Stimulated activated CD8-positive, alpha-beta memory T cell treated with anti-CD3 and anti-CD28 coated beads, Interleukin-2, amount 100 ng/mL, for 1 hour (primary cell): Measurements from ENCODE around the gene TMEM253.

ENCODE experiments used
- DNase-seq, 2 donors: peaks; one replicate each; pipeline ENCODE4 v3.0.0-alpha.2; 2020; ENCODE audit warnings: low read depth in 2 of 2

Gene TMEM253

DNA sequence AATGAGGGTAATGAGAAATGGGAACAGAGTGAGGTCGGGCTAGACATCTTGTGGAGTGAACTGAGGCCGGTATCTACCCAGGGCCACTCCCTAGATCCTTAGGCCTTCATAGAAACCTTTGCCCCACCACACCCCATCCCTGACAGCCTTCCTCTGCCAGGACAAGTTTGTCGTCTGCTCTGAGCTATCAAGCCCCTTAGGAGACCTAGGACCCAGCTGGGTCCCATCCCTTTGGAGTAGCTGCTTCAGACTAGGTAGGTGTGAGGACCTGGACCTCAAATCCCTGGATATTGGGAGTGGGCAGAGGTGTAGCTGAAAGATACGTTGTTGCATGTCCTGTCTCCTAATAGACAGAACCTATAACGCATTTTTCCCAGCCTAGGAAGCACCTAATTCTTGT is at the start of gene TMEM253:
Gene TMEM253, plus strand, starts transcription at position 136 of the 400 bp plus-strand sequence. CDS start 278 bp downstream, outside the sequence.
- DNase-seq = no peak

- DNase-seq = no peak
Measured at GRCh38 chr14:21053184-21054122, 47.4 kb upstream of the TMEM253 start.

- no peak for DNase-seq
Measured at GRCh38 chr14:21054123-21054767, 46.6 kb upstream of the TMEM253 start.

DNA sequence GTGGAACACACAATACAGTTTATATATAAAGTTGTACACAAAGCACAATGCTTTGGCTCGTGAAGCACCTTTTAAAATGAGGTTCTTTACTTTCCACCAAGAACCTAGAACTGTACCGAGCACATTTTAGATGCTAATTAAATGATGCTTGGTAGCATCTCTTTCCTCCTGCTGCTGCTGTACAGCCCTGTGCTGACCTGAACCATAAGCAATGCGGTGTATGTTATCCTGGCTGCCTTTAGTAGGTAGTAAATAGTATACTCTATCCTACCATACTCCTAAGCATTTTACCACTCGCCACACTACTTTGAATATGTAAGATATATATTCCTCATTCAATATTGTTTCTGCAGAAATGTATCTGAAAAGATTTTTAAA is 46.1 kb upstream of the TMEM253 start:
- DNase-seq = no peak

DNA sequence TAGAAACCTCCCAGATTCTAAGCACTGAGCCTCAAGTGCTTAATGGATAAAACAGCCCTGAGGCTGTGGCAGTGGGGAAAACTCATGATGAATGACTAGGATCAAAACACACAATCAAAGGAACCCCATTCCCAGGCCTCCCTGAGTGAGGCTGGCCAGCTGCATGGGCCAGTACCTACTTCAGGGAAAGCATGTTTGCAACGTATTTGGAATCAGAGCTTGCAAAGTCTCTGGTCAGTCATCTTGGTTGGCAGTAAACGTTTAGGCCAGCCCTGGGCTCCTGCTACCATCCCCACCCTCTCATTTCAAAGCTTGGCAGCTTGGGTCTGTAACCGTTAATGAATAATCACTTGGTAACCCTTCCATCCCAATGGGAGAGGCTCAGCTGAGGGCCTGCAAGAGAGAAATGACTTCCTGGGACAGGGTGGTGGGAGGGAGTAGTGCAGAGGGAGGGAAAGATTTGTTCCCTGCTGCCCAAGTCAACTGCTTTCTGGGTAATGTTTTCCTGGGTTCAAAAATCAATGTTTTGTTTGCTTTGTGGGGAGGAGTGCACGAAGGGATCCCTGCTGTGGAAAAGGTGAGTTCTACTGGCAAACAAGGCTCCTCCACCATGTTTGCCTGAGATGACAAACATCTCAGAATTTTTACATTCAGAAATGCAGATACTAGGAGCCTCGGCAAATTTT is 45.3 kb upstream of the TMEM253 start:
- DNase-seq = no peak

DNA sequence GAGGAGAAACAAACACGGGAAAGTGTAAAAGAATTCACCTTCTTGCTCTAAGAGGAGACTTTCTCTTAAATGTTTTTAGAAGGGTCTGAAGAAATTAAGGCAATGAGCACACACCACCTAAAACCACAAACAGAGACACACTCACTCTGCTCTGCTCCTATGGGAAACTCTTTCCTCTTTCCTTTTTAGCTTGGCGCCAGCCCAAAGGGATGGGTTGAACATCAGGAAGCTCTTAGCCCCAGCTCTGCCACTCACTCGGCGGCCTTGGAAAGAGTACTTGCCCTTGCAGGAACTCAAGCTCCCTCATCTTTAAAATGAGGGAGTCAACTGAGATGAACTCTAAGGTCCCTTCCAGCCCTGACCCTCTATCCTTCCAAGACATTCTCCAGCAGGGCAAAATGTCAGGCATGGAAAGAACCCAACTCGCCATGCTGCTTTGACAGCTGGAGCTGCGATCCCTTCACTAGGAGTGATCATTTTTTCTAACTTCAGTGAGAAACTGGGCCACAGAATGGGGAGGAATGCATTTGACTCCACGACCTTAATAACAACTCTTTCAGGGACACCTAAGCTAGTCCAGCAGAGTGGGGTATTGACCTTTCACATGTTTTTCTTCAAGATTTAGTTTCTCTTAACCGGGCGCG is 44.2 kb upstream of the TMEM253 start:
- no peak for DNase-seq

DNA sequence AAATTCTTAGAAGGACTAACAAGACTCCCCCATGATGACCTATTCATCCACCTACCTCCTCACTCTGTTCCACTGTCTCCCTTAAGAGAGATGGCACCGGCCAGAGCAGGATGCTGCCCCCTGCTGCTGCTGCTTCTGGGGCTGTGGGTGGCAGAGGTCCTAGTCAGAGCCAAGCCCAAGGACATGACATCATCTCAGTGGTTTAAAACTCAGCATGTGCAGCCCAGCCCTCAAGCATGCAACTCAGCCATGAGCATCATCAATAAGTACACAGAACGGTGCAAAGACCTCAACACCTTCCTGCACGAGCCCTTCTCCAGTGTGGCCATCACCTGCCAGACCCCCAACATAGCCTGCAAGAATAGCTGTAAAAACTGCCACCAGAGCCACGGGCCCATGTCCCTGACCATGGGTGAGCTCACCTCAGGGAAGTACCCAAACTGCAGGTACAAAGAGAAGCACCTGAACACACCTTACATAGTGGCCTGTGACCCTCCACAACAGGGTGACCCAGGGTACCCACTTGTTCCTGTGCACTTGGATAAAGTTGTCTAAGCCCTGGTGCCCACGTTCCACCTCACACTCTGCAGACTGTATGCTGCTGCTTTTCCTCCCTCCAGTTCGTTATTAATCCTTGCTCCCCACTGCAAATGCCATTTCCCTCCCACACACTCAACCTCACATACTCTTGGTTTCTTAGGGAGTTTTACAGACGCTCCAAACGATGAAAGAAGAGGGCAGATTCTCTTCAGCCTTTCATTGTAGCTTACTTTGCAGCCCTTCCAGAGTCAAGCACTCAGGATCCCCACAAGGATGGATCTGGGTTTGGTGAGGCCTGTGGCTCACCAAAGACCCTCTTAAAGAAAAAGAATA is 42.8 kb upstream of the TMEM253 start, which contains the start of gene RNASE8:
Gene RNASE8, plus strand, starts transcription at position 20 of the 873 bp plus-strand sequence. Its CDS starts 71 bp downstream, at position 91.
- no peak for DNase-seq

- DNase-seq = no peak
Measured at GRCh38 chr14:21058903-21059302, 42.0 kb upstream of the TMEM253 start.

- DNase-seq = no peak
Measured at GRCh38 chr14:21059842-21060613, 40.8 kb upstream of the TMEM253 start.

DNA sequence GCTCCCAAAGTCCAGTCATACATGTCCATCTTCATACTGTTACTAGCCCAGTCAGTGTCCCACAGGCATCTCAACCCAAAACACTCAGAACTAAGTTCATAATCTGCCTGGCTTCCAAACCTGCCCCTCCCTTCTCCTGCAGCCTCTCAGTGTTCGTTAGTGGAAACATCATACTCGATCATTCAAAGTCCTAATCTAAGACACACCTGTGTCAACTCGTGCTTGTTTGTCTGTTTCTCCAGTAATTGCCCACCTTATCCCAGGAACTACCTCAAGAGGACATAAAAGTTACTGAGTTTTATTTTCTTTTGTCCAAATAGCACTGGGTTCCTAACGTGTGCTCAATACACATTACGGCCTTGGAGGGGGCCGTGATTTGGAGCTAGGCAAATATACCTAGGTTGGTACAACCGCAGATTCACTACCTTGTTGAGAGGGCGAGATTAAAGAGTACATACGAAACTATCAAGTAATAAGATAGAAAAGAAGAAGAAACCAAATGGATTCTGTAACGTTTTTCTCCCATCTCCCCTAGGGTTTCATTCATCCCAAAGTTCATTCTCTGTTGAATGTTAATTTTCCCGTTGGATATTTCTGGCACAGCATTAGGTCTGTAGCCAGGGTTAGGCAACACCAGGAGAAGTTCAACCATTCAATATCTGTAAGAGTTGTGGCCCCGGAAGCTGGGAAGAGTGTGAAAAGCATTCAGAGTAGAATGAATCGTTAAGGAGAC is 40.1 kb upstream of the TMEM253 start:
- DNase-seq = no peak

DNA sequence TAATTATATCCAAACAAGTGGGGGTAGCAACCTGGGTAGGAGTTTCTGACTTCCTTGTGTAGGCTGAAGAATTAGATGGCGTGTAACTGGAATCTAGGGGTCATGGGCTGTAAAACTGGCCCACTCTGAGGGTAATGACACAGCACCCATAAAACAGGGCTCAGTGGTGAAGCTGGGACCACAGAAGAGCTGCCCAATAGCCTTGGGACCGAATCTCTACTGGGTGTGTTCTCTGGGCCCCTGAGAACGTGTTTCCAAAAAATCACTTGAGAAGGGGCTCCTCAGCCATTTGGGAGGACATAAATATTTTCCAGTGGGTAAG is 39.6 kb upstream of the TMEM253 start:
- DNase-seq = no peak

DNA sequence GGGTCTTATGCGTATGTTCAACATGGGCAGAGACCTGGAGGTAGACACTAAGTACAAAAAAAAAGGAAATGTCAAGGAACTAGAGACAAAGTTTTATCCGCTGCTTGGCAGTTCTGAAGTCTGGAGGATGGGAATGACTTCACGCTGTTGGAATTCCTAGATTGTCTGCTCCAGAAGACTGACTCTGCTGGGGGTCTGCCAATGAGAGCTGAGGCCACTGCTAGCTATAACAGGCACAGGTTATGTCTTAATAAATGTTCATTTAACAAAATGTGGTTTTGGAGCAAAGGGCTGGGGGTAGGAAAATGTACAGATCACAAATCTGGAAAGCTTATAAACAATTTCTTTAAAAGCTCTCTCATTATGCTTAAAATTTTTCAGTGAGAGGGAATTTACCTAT is 37.4 kb upstream of the TMEM253 start:
- no peak for DNase-seq

- no peak for DNase-seq
Measured at GRCh38 chr14:21066882-21067502, 33.9 kb upstream of the TMEM253 start.

GRCh38 chr14:21068521-21069387 is 32.1 kb upstream of the TMEM253 start:
- peak in 1 of 2 donors; percentile 23 for DNase-seq

DNA sequence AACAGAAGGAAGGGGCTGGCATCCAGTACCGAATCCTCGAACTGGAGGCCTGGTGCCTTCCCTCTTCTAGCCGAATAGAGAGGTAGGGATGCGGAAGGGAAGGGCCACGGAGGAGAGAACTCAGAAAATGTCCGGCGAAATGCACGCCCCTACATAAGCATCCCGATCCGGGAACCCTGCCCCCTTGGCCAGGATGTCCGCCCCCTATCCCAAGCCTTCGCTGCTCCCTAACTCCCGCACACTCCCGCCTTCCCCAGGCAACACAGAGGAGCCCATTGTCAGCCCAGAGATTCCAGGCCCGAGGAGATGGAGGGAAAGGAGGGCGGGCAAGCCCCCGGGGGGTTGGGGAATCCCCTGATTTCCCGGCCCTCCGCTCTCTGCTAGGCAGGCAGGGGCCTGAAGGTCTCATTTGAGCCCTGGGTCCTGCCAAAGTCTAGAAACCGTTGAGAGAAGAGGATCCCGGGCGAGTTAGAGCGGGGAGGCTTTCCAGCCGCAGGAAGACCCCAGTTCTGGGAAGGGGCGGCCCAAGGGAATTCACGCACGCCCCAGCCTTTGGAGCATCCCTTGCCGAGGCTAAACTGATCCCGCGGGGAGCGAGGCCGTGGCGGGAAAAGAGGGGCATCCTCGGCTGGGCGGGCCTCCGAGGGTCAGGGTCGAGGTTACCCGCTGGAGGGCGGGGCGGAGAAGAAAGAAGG is 31.3 kb upstream of the TMEM253 start:
- DNase-seq = no peak

GRCh38 chr14:21070083-21070609 is 30.7 kb upstream of the TMEM253 start, which contains the start of gene ARHGEF40:
TSS of gene ARHGEF40 (plus strand) at chr14:21070304. CDS start at chr14:21070397, 93 bp downstream.
- no peak for DNase-seq

DNA sequence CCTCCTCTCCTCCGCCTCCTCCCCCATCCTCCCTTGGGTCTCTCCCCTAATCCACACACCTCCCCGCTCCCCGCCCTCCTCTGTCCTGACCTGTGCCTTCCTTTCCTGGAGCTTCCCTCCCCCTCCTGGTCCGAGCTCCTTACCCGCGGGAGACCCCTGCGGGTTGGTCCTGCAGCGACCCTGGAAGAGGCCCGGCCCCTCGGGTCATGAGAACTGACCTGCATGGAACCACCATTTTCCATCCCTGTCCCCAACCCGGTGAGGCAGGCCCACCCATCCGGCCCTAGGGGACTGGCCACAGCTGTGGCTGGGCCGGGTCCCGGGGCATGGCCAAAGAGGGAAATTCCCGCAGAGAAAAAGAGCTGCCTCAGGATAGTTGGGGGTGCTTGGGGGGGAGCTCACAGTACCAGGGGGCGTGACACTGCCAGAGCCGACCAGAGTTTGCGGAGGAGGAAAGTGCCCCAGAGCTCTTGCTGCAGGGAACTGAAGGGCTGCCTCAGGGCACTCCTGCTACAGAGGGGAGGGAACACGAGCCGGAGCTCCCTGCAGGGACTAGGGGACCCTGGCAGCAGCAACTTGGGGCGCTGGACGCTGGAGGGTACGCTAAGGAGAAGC is 30.1 kb upstream of the TMEM253 start:
- no peak for DNase-seq
